NCI-H2107 (cell line): ENCODE measurements around the gene BRS3.
"Not testable (repeated sequence)": the region's sequence is repeated elsewhere in the genome, so short reads cannot be mapped to it uniquely, and the experiment has no call there.

Source experiments
- DNase-seq: peaks from one replicate; lab custom pipeline; 2025; lab: John Stamatoyannopoulos, UW

Gene BRS3

GRCh38 chrX:136487647-136488046 lies at the start of gene BRS3:
Gene BRS3, plus strand, starts transcription at chrX:136487947. Its CDS starts 168 bp downstream, at chrX:136488115.
- DNase-seq = no peak

DNA sequence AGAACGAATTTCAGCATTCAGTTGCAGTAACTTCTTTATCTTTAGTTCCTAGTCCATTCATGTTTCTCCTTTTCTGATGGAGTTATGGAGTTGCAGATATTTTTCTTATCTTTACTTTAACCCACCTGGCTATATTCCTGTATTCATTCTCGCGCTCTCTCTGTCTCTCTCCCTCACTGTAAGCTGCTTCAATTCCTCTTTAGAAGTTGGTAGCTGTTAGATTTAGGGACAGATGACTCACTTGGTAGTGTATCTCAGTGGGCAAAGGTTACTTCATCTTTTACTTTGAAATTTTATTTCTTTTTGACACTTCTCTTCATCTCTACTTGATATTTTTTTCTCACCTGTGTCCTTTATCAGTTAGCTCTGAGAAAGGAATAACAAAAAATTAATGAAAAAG lies 49.6 kb upstream of the BRS3 start:
- DNase-seq = no peak

DNA sequence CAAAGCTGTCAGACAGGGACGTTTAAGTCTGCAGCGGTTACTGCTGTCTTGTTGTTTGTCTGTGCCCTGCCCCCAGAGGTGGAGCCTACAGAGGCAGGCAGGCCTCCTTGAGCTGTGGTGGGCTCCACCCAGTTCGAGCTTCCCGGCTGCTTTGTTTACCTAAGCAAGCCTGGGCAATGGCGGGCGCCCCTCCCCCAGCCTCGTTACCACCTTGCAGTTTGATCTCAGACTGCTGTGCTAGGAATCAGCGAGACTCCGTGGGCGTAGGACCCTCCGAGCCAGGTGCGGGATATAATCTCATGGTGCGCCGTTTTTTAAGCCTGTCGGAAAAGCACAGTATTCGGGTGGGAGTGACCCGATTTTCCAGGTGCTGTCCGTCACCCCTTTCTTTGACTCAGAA lies 42.1 kb upstream of the BRS3 start:
- DNase-seq = not testable (repeated sequence)

GRCh38 chrX:136446208-136446607 lies 41.5 kb upstream of the BRS3 start:
- no peak for DNase-seq

- no peak for DNase-seq
These were observed 40.4 kb upstream of the BRS3 start for GRCh38 chrX:136447308-136447707.

DNA sequence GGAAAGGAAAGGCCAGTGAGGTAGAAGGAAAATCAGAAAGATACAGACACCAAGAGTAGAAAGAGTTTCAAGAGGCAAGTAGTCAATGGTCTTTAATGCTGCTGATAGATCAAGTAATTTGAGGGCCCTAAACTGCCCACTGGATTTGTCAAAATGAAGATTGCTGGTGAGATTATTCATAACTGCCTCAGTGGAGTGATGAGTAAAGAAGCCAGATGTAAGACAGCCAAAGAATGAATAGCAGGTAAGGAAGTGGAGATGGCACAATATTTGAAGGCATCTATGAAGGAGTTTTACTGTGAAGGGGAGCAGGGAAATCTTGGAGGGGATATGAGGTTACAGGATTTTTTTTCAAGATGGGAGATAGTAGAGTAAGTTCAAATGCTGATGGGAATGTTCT lies 39.8 kb upstream of the BRS3 start:
- DNase-seq = no peak

- DNase-seq = no peak
These were observed 37.5 kb upstream of the BRS3 start for GRCh38 chrX:136450050-136450830.

DNA sequence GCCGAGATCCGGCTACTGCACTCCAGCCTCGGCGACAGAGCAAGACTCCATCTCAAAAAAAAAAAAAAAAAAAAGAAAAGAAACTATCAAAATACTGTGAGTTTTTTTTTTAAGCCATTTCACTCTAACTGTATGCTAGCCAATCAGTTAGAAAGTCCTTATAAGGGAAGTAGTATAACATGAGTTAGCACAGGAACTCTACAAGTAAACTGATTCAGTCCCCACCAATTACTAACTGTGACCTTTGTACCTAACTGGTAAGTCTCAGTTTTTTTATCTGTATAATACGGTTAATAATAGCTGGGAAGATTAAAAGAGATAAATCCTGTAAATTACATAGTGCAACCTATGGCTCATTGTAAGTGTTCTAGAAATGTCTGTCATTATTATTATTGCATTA lies 35.1 kb upstream of the BRS3 start:
- no peak for DNase-seq

DNA sequence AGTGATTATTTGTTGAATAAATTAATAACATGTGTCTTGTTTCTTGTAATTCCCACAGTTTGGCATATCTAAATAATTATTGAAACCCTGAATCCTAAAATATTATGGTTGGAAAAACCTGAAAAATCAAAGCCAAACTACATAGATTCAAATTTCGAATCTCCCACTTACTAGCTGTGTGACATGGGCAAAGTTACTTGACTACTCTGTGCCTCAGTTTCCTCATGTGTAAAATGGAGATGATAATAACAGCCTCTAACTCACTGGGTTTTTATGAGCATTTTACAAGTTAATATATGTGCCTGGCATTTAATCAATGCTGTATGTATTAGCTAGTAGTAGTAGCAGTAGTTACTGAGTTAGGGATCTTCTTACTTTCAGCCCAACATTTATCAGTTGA lies 34.6 kb upstream of the BRS3 start:
- no peak for DNase-seq

- no peak for DNase-seq
These were observed 34.0 kb upstream of the BRS3 start for GRCh38 chrX:136453771-136454170.

DNA sequence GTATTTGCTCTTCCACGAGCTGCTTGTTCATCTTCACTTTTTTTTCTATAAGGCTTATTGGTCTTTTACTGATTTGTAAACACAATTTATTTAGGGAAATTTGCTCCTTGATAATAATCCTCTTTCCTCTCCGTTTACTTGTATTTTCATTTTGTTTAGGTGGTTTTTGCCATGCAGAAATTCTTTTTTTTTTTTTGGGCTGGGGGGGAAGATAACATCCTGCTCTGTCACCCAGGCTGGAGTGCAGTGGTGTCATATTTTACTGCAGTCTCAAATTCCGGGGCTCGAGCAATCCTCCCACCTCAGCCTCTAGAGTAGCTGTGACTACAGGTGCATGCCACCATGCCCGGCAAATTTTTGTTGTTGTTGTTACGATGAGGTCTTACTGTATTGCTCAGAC lies 31.6 kb upstream of the BRS3 start:
- DNase-seq = no peak

DNA sequence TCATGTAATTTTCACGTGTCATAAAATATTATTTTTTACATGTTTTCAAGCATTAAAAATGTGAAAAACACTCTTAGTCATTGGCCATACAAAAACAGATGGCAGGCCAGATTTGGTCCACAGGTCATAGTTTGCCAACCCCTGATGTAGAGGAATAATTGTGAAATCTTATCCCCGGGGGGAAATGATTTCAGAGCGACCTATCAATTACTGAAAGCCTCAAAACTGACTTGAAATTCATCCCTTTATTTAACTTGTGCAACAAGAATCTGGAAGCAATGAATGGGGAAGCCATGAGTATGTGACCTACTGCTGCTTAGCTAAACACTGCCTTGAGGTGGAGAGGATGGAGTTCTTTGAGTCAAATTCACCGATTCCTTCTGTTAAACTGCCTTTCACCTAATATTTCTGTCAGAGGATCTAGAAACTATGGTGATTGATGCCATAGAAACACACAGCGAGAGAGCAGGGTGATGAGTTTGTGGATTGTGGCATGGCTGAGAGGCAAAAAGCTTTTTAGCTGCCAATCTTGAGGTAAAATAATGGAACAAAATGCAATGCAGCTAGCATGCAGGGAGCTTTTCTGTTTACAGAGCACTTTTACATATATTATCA lies 30.3 kb upstream of the BRS3 start:
- DNase-seq = no peak

- DNase-seq = no peak
These were observed 23.2 kb upstream of the BRS3 start for GRCh38 chrX:136464589-136464988.

GRCh38 chrX:136467303-136467702 lies 20.4 kb upstream of the BRS3 start:
- DNase-seq = no peak

DNA sequence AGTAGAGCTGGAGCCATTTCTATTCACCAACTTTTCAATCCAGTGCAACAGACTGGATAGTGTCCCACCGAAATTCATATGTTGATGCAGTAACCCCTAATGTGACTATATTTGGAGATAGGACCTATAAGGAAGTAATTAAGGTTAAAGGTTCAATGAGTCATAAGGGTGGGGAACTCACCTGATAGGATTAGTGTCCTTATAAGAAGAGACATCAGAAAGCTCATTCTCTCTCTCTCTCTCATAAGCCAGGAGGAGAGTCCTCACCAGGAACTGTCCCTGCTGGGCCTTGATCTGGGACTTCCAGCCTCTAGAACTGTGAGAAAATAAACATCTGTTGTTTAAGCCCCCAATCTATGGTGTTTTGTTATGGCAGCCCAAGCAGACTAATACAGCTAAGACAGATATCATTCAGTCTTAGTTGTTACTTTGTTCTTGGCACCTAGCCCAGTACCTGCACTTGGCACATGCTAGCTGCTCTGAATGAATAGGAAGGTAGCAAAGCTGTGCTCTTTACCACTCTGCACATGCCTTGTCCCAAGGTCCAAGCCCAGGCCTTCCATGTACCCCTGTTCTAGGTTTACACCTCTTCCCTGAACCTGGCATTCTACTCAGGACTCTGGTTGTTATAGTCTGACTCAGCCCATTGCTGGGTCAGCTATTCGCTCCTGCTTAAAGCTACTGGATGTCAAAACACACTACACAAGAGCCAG lies 19.2 kb upstream of the BRS3 start:
- DNase-seq = no peak

DNA sequence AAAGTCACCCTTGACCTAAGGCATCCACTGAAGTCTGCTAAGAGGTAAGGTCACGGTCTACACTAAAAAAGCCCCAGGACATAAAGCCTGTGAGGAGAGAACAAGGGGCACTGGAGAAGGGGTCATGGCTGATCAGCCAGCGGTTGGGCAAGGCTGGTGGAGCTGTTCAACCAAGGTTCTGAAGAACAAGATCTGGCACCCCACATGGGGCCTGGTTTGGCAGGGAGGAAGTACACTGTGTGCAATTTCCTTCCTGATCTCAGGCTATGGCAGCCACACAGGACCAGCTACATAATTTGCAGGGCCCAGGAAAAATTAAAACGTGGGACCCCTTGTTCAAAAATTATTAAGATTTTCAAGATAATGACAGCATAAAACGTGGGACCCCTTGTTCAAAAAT lies 14.1 kb upstream of the BRS3 start:
- DNase-seq = no peak

- no peak for DNase-seq
These were observed 12.5 kb upstream of the BRS3 start for GRCh38 chrX:136475236-136475635.

DNA sequence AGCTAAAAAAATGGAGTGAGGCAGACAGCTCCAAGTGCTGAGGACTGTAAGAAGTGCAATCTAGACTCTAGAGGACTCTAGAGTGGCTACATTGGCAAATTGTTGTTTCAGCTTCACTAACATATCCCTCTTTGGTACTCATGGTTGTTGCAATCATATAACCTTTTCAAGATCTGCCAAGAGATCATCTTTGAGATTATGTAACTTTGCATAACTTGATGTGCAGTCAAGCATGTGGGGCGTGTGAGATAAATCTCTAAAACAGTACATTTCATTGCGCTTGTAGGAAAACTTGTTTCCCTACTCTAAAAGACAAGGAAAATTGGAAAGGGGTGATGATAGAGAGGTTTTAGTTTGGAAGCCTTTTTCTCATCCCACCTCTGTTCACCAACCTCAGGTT lies 11.2 kb upstream of the BRS3 start:
- DNase-seq = no peak

DNA sequence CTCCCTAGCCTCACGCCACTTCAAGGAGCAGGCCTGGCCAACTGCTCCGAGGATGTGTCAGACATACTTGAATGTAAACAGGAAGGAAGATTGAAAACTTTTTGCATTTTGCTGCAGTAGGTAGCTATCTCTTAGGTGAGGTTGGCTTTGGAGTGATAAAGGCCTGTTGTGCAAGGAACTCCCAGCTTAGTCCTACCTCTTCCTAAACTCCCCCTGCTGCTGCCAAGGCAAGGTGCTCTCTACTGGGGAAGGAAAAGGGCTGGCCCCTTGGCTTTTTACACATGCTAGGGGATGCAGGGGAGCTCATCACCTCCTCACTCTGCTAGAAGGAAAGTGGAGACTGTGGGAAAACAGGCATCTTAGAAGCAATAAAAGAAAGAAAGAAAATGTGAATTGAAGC lies 10.7 kb upstream of the BRS3 start:
- no peak for DNase-seq

DNA sequence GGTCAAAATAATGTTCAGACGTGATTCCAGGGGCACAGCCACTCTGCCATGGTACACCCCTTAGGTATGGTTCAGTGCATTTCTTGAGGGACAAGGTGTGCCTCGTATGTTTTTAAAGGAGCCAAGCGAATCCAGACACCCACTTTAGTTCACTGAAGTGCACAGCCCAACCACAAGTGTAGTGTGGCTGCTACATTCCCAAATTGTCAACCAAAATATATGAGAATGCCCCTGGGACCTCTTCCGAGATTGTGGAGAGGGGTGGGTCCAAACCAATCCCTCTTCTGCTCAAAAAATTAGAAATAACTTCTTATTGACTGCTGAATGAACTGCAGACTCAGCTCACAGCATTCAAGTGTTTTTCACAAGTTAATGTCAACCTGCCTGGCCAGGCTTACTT lies 7.4 kb upstream of the BRS3 start:
- DNase-seq = no peak

DNA sequence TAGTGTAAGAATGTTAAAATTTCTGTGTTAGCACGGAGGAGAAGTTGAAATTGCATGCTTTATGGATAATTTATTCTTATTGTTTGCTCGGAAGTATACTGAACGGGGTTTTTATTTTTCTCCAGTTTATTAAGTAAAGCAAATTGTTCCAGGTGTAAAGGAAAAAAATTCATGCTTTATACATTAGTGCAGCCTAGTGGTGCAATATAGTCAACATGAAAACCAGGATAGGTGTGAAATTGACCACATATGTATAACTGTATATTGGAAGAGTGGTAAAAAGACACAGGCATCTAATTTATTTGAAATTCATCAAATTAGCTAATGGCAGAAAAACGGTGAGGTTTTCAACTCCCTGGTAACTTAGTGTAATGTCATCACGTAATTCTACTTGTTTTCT lies 959 bp downstream of the BRS3 start:
- DNase-seq = no peak

DNA sequence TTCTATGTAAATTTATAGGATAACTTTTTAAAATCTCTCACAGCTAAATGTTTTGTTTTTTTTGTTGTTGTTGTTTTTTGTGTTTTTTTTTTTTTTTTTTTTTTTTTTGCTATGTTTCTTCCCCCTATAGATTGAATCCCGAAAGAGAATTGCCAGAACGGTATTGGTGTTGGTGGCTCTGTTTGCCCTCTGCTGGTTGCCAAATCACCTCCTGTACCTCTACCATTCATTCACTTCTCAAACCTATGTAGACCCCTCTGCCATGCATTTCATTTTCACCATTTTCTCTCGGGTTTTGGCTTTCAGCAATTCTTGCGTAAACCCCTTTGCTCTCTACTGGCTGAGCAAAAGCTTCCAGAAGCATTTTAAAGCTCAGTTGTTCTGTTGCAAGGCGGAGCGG lies 4.1 kb downstream of the BRS3 start:
- DNase-seq = no peak

DNA sequence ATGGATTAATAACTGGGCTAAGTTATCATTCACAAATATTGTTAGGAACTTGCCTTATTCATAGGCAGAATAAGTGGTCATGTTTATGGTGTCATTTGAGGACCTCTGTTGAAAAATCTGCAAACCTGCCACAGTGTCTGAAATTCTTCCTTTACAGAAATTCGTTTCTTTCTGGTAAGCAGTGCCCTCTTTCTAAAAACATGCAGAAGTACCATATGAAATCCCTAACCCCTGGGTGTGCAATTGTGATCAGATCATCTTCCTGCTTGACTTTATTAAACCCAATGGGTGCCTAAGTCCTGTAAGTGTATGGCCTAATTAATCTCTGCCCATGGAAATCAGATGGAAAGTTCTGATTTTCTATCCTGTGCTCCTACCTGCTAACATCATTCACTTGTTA lies 5.3 kb downstream of the BRS3 start:
- DNase-seq = no peak
